Measurements from ENCODE around the gene ROBO4.

DNA sequence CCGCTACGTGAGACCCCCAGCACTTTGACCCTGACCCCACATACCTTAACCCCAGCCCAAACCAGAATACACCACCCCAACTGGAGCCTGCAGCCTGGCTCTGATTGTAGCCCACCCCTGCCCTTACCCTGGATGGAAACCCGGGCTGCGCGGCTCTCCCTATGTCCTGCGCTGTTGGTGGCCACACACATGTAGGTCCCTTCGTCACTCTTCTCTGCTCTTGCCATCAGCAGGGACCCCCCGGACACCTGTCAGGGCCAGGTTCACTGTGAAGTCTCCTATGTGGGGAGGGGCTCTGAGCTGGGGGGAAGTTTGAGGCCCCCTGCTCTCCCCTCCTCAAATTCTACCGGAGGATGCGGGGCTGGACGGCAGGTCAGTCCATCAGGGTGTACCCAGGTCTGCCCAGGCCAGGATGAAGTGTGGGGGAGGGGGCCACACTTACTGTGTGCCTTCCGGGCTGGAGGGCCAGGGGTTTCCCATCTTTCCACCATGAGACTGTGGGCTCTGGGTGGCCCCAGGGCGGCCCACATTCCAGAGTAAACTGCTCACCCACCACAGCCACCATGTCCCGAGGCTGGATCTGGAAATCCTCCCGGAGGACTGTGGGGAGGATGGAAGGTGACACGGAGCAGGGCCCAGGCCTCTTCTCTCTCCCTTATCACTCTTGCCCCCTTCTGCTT, 1.5 kb downstream of the ROBO4 start:
- no peak for TF ChIP-seq SMC3 (IDR thresholded peaks at IDR 0.05)
- TF ChIP-seq, protein P1, sequence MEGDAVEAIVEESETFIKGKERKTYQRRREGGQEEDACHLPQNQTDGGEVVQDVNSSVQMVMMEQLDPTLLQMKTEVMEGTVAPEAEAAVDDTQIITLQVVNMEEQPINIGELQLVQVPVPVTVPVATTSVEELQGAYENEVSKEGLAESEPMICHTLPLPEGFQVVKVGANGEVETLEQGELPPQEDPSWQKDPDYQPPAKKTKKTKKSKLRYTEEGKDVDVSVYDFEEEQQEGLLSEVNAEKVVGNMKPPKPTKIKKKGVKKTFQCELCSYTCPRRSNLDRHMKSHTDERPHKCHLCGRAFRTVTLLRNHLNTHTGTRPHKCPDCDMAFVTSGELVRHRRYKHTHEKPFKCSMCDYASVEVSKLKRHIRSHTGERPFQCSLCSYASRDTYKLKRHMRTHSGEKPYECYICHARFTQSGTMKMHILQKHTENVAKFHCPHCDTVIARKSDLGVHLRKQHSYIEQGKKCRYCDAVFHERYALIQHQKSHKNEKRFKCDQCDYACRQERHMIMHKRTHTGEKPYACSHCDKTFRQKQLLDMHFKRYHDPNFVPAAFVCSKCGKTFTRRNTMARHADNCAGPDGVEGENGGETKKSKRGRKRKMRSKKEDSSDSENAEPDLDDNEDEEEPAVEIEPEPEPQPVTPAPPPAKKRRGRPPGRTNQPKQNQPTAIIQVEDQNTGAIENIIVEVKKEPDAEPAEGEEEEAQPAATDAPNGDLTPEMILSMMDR (IDR thresholded peaks at IDR 0.05), result no peak
- TF ChIP-seq POLR2A (IDR thresholded peaks at IDR 0.05; ENCODE audit: low read length), result no peak
- TF ChIP-seq FOXS1 (CRISPR knock-in tag; IDR thresholded peaks at IDR 0.05), result no peak
- TF ChIP-seq NFE2L2 (conservative IDR thresholded peaks at IDR 0.05; ENCODE audit: low read length), result no peak
- no peak for TF ChIP-seq CHD2 (IDR thresholded peaks at IDR 0.05; ENCODE audit: low read length, partially characterized antibody)
- no peak for TF ChIP-seq BHLHE40 (IDR thresholded peaks at IDR 0.05; ENCODE audit: low read depth, low read length)
- no peak for TF ChIP-seq CBX8 (IDR thresholded peaks at IDR 0.05)
- no peak for TF ChIP-seq MYC (IDR thresholded peaks at IDR 0.05; ENCODE audit: borderline replicate concordance, low read length)
- TF ChIP-seq EP300 (IDR thresholded peaks at IDR 0.05), result no peak
- no peak for TF ChIP-seq RFX5 (IDR thresholded peaks at IDR 0.05)
- no peak for TF ChIP-seq KDM5A (IDR thresholded peaks at IDR 0.05)
